Measurements from ENCODE around the gene NRIP1. TPM values are rescaled to one million over a fixed set of nuclear protein-coding genes. Genes with fewer than 3 reads are reported as not detected.

NRIP1 gene
- total and polyA plus RNA-seq, 2 donors (not counting 3 experiments of a cell fraction or from before 2014, with no cell fraction given) = 2.8 to 24.0 TPM

DNA sequence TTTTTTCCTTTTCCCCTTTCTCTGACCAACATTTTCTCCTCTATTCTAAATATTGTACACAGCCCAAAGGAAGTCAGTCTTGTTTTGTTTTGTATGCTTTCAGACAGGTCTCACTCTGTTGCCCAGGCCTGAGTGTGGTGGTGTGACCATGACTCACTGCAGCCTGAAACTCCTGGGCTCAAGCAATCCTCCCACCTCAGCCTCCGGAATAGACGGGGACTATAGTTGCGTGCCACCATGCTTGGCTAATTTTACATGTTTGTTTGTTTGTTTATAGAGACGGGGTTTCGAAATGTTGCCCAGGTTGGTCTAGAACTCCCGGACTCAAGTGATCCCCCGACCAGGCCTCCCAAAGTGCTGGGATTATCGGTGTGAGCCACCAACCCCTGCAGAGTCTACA, 72.8 kb downstream of the NRIP1 start:
- Histone ChIP-seq H3K4me1 (ENCODE audit: control insufficient read depth, extremely low read depth, insufficient read depth, low read length) (peaks cover 10% of the 10 kb centered on the region), H3K4me2 (ENCODE audit: insufficient read depth, low read length) (no peak overlapping the region), H4K20me1 (replicated peaks; ENCODE audit: control insufficient read depth, extremely low read depth, insufficient read depth, low read length) (no peaks in the 10 kb centered on the region), H3K9me1 (replicated peaks; ENCODE audit: control insufficient read depth, extremely low read depth, insufficient read depth, low read length) (no peaks in the 10 kb centered on the region), H3K36me3 (ENCODE audit: control insufficient read depth in 2 of 2, extremely low read depth in 1 of 2, insufficient read depth in 2 of 2, low read length in 2 of 2) (peaks cover 0 to 3% of the 10 kb centered on the region in 2 experiments), H3K9ac (replicated peaks; ENCODE audit: extremely low read depth, insufficient read depth, low read length) (no peak overlapping the region), H3K4me3 (replicated peaks in 1 of 3; ENCODE audit: insufficient read depth in 1 of 3, low read depth in 1 of 3, low read length in 3 of 3) (no peak overlapping the region), H3K9me3 (replicated peaks; ENCODE audit: control insufficient read depth, insufficient read depth, low read length) (no peaks in the 10 kb centered on the region), H3K79me2 (ENCODE audit: control insufficient read depth, insufficient read depth, low read length) (peaks cover 61% of the 10 kb centered on the region), H2AFZ (ENCODE audit: low read depth, low read length) (no peak overlapping the region), H3K27ac (ENCODE audit: insufficient read depth, low read depth, low read length) (no peak overlapping the region), H3K27me3 (ENCODE audit: control insufficient read depth in 2 of 2, insufficient read depth in 2 of 2, low read length in 2 of 2) (no peaks in the 10 kb centered on the region)
- DNase-seq (ENCODE audit: low read depth, low spot score) (peak; percentile 46), FAIRE-seq (no peak)
- ChIA-PET POLR2A (no interaction called here), CTCF (no interaction called here)
- TF ChIP-seq FOS (IDR thresholded peaks at IDR 0.05; ENCODE audit: borderline replicate concordance, insufficient read depth, low read length) = no peak
- TF ChIP-seq, protein P1, sequence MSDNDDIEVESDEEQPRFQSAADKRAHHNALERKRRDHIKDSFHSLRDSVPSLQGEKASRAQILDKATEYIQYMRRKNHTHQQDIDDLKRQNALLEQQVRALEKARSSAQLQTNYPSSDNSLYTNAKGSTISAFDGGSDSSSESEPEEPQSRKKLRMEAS (IDR thresholded peaks at IDR 0.05; ENCODE audit: insufficient read depth, insufficient read length) = no peak
- TF ChIP-seq MYC (IDR thresholded peaks at IDR 0.05; ENCODE audit: low read depth, low read length) = no peak
- dilution Hi-C loops (cut with MboI; ENCODE audit: extremely low pct_ligation_motif_present, low sequenced_read_pairs) = no loop called here
- no TSS peak for BruUV-seq (replicated peaks)
- intact Hi-C loops (cut with micrococcal nuclease) = no loop called here

DNA sequence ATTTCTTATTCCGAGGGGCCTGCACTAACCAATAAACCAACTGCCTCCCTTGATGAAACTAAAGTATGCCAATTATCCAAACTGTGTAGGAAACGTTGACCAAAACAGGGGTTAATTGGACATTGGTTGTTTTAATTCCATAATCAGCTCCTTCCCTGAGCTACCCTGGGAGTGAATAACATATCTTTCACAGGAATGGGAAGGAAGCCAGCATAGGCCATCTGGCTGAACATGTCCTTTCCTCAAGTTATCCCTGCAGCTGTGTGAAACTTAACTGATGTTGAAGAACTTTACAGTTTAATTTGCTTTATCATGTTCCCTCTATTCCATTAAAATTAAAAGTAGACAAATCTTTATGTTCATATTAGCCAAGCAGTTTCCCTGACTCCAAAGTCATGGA, 75.4 kb downstream of the NRIP1 start:
- no peak overlapping the region for H3K4me3 ChIP-seq (replicated peaks in 1 of 3; ENCODE audit: insufficient read depth in 1 of 3, low read depth in 1 of 3, low read length in 3 of 3)
- no peaks in the 10 kb centered on the region for H4K20me1 ChIP-seq (replicated peaks; ENCODE audit: control insufficient read depth, extremely low read depth, insufficient read depth, low read length)
- H3K9ac ChIP-seq (replicated peaks; ENCODE audit: extremely low read depth, insufficient read depth, low read length) = no peak overlapping the region
- DNase-seq (ENCODE audit: low read depth, low spot score) (peak; percentile 20), FAIRE-seq (no peak)
- H3K4me2 ChIP-seq (ENCODE audit: insufficient read depth, low read length) = no peak overlapping the region
- no peak overlapping the region for H2AFZ ChIP-seq (ENCODE audit: low read depth, low read length)
- TF ChIP-seq EZH2 (IDR thresholded peaks at IDR 0.05; ENCODE audit: borderline replicate concordance, low read depth, low read length, severe bottlenecking) (no peak), GATA2 (IDR thresholded peaks at IDR 0.05; ENCODE audit: insufficient read depth, insufficient read length, low read depth, low read length) (no peak), JUN (IDR thresholded peaks at IDR 0.05; ENCODE audit: borderline replicate concordance, insufficient read depth, insufficient read length, low read depth) (no peak), POLR2A (IDR thresholded peaks at IDR 0.05; ENCODE audit: low read depth, low read length) (no peak), POLR2AphosphoS5 (IDR thresholded peaks at IDR 0.05; ENCODE audit: insufficient read depth, low read depth, low read length) (no peak), MYC (IDR thresholded peaks at IDR 0.05; ENCODE audit: low read depth, low read length) (no peak), FOS (IDR thresholded peaks at IDR 0.05; ENCODE audit: borderline replicate concordance, insufficient read depth, low read length) (no peak)
- TF ChIP-seq, protein P2, sequence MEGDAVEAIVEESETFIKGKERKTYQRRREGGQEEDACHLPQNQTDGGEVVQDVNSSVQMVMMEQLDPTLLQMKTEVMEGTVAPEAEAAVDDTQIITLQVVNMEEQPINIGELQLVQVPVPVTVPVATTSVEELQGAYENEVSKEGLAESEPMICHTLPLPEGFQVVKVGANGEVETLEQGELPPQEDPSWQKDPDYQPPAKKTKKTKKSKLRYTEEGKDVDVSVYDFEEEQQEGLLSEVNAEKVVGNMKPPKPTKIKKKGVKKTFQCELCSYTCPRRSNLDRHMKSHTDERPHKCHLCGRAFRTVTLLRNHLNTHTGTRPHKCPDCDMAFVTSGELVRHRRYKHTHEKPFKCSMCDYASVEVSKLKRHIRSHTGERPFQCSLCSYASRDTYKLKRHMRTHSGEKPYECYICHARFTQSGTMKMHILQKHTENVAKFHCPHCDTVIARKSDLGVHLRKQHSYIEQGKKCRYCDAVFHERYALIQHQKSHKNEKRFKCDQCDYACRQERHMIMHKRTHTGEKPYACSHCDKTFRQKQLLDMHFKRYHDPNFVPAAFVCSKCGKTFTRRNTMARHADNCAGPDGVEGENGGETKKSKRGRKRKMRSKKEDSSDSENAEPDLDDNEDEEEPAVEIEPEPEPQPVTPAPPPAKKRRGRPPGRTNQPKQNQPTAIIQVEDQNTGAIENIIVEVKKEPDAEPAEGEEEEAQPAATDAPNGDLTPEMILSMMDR (IDR thresholded peaks at IDR 0.05; ENCODE audit: extremely low read depth in 1 of 2, insufficient read depth in 1 of 2, low read depth in 1 of 2, low read length in 2 of 2) = no peak
- TF ChIP-seq, protein P1 (IDR thresholded peaks at IDR 0.05; ENCODE audit: insufficient read depth, insufficient read length) = no peak
- H3K27me3 ChIP-seq (ENCODE audit: control insufficient read depth in 2 of 2, insufficient read depth in 2 of 2, low read length in 2 of 2) = no peaks in the 10 kb centered on the region
- intact Hi-C loops (cut with micrococcal nuclease) = loop anchor here (10.0 kb wide), 1 partner anchor 495 kb away; no protein-coding TSS in a partner anchor
- no peaks in the 10 kb centered on the region for H3K9me1 ChIP-seq (replicated peaks; ENCODE audit: control insufficient read depth, extremely low read depth, insufficient read depth, low read length)
- no peaks in the 10 kb centered on the region for H3K9me3 ChIP-seq (replicated peaks; ENCODE audit: control insufficient read depth, insufficient read depth, low read length)
- POLR2A ChIA-PET = no interaction called here
- dilution Hi-C loops (cut with MboI; ENCODE audit: extremely low pct_ligation_motif_present, low sequenced_read_pairs) = no loop called here
- H3K36me3 ChIP-seq (ENCODE audit: control insufficient read depth in 2 of 2, extremely low read depth in 1 of 2, insufficient read depth in 2 of 2, low read length in 2 of 2) = peaks cover 0 to 3% of the 10 kb centered on the region in 2 experiments
- no peaks in the 10 kb centered on the region for H3K4me1 ChIP-seq (ENCODE audit: control insufficient read depth, extremely low read depth, insufficient read depth, low read length)
- H3K27ac ChIP-seq (ENCODE audit: insufficient read depth, low read depth, low read length) = no peak overlapping the region
- no TSS peak for BruUV-seq (replicated peaks)
- H3K79me2 ChIP-seq (ENCODE audit: control insufficient read depth, insufficient read depth, low read length) = peaks cover 59% of the 10 kb centered on the region
- CTCF ChIA-PET = interaction anchor here (1.1 to 1.5 kb wide), 2 partner anchors 13 to 32 kb away, joined by 3 read pairs; no protein-coding TSS in a partner anchor

Measured in endothelial cell of umbilical vein (primary cell).